Measurements from ENCODE around the gene SEMA4G.

SEMA4G gene

DNA sequence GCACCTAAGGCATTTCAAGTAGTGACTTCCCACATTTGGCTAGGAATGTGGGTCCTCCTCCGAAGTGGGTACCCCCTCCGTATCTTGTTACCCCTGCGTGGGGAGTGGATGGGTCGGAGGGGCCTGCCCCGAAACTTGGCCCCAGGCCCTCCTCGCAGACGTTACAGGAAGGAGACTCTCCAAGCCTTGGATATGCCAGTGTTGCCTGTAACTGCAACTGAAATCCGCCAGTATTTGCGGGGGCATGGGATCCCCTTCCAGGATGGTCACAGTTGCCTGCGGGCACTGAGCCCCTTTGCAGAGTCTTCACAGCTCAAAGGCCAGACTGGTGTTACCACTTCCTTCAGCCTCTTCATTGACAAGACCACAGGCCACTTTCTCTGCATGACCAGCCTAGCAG is 18.9 kb downstream of the SEMA4G start:
- no peak for DNase-seq

DNA sequence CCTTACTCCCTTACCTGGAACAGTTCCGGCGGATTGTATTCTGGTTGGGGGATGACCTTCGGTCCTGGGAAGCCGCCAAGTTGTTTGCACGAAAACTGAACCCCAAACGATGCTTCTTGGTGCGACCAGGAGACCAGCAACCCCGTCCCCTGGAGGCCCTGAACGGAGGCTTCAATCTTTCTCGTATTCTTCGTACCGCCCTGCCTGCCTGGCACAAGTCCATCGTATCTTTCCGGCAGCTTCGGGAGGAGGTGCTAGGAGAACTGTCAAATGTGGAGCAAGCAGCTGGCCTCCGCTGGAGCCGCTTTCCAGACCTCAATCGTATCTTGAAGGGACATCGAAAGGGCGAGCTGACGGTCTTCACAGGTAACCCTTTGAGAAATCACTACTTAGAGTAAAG is 19.8 kb downstream of the SEMA4G start:
- DNase-seq = no peak

DNA sequence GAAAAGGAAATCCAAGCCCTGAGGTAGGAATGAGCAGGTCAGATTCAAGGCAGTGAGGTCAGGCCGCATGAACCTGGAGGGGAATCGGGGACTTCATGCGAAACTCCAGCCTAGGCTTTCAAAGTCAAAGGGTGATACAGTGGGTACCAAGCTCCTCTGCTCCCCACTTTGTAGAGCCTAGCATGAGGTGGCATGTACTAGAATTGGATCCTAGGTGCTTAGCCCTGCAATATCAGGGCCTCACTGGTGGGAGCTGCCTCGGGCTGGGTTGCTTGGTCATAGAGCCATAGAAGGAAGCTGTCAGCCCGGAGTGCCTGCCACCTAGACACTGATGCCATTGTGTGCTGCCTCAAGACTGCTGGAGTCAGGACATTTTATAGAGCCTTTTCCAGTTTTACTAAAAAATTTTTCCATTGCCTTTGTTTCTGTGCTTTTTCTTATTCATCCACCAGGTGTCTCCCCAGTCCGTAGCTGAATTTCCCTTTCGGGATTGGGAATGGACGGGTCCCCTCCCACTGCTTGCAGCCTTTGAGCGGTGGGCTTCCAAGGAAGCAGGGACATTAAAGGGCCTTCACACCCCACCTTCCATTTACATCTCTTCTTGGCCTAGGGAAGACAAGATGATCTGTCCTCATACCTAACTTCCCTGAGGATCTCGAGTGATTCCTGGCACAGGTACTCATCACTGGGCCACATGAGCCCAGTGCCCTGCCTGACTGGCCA is 24.8 kb downstream of the SEMA4G start:
- DNase-seq = no peak

DNA sequence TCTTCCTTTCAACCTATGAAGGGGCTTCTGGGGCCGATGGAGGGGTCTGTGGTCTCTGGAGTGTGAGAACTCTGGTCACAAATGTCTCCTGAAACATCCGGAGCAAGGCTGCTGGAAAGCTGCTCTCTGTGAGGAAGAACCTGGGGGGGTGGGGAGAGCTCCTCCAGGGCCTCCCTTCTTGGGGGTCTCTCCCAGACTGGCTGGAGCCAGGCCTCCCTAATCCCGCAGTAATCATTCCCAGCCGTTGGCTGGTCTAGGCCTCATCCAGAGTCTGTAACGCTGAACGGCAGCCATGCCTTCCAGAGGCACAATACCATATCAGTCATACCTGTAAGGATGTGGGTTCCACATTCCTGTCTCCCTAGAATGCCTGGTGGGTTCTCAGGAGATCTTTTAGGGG is 25.9 kb downstream of the SEMA4G start:
- DNase-seq = no peak

DNA sequence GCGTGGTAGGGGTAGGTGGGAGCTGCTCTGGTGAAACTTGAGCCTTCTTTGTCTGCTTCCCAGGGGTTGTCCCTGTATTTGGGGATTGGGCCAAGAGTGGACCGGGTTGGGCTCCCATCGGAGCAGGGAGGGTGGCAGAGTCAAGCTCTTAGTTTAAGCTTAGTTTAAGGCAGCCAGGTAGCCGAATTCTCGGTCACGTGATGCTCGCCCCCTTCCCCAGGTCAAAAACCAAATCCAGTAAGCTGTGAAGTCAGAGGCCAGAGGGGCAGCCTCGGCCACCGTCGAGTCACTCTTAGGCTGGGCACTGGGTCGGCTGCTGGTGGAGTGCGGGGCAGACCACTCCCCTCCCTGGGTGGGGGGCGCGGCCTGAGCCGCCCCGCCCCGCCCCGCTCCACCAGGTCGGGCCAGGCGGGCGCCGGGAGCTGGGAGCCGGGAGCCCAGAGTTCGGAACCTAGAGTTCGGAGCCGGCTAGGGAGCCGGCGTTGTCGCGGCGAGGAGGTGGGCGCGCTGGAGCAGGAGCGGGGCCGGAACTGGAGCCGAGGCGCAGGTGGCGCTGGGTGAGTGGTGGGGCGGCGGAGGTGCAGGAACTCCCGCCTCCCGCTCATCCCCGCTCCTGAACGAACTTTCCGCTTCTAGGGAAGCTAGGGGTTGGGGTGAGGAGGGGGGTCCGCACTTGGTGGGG is 27.5 kb downstream of the SEMA4G start:
- DNase-seq = peak; percentile 51

DNA sequence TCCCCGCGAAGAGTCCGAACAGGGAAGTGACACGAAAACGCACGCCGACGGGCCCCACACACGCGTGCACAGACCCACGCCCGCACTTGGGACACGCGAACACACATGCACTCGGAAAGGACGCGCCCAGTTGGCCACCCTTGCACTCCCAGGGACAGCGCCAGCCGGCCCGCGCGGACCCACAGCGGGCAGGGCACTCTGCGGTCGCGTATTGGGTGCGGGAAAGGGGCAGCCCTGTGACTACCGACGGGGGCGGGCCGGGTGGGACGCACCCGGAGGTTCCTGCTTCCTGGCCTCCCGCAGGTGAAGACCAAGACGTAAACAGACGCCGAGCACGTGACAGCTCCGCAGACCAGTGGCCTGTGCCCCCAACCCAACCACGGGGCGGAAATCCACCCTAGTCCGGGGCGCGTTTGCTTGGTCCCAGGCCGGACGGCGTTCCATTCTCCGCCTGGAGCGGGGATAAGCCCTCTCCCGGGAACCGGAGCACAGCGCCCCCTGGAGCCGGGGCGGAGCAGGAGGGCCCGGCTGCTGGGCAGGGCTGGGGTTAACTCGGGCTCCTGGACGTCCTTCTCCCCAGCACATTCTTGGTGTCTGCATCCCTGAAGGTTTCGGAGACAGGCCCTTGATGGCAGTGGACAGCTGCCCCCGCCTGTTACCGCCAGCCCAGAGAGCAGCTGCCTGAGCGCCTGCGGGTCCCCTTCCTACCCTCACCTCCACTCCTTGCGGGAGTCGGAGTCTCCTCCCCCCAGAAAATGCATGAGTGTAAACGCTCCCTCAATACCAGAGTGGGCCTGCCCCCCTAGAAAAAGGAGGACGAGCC is 28.3 kb downstream of the SEMA4G start:
- peak; percentile 81 for DNase-seq

DNA sequence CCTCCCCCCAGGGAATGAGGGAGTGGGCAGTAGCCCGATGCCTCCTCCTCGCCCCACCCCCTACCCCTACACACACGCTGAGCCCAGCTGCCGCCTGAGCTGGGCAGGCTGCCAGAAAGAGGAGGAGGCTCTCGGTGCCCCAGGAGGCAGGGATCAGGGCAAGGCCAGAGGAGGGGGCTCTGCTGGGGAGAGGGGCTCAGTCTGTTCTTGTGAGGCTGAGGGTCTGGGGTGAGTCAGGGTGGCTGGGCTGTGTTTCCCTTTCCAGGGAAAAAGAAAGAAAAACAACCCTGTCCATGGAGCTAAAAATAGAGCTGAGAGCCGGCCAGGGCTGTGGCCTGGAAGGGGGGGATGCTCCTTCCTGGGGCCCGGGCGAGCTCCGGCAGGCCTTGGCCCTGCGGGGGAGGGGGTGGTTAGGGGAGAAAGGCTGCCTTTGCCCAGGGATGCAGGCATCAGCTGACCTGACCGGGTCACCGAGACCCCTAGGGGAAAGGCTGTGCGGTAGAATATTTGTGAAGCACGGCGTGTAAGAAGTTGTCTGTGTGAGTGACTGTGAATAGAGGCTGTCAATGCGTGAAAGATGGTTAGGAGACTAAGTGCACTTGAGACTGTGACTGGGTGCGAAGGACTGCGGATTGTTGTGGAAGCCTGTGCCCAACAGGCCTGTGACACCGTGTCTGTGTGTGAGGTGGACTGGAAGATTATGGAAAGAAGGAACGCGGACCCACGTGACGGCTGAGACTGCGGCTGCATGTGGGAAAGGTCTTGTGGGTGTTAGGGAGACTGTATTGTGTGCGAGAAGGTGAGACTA is 29.1 kb downstream of the SEMA4G start:
- peak; percentile 92 for DNase-seq

DNA sequence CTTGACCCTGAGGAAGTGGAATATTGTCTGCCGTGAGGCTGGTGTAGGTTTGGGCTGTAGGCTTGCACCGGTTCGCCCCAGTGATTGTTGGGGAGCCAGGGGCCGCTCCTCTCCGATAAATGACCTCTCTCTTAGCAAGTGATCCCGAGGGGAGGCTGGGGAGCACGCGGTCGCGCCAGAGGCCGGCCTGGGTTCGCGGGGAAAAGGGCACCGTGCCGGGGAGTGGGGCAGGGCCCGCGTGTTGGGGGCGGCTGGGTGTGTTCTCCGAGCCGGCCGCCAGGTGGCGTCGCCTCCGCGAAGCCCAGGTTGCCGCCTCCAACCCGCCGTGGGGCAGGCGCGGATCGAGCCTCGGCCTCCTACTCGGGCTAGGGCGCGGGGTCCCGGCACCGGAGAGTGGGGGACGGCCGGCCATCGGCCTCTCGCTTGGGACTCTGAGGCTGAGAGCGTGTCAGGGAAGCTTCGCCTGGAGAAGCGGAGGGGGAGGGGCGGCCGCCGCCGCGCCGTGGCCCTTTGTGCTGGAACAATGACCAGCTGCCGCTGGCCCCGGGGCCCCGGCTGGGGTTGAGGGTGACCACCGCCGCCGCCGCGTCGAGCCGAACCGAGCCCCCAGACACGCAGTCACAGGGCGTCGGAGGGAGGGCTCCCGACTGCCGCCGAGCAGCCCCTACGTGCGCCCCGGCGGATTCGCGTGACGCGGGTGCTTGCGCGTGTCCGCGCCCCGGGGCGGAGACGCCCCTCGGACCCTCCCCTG is 29.9 kb downstream of the SEMA4G start:
- DNase-seq = peak; percentile 81

DNA sequence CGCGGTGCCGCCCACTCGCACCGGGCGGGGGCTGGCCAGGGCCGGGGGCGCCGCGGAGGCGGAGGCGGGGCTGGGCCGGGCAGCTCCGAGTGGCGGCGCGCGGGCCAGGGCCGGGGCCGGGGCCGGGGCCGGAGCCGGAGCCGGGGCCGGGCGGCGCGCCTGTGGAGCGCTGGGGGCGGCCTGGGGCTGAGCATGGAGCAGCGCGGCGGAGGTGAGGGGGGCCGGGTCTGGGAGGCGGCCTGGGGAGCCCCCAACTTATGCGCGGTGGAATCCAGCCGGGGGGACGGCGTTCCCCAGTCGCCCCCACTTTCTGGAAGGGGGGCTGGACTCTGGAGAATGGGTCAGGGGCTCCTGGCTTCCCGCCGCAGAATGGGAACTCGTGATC is 30.4 kb downstream of the SEMA4G start, which contains the start of gene LZTS2:
Gene LZTS2, plus strand, starts transcription at position 67 of the 385 bp plus-strand sequence. CDS start 2,731 bp downstream, outside the sequence.
- DNase-seq = no peak

DNA sequence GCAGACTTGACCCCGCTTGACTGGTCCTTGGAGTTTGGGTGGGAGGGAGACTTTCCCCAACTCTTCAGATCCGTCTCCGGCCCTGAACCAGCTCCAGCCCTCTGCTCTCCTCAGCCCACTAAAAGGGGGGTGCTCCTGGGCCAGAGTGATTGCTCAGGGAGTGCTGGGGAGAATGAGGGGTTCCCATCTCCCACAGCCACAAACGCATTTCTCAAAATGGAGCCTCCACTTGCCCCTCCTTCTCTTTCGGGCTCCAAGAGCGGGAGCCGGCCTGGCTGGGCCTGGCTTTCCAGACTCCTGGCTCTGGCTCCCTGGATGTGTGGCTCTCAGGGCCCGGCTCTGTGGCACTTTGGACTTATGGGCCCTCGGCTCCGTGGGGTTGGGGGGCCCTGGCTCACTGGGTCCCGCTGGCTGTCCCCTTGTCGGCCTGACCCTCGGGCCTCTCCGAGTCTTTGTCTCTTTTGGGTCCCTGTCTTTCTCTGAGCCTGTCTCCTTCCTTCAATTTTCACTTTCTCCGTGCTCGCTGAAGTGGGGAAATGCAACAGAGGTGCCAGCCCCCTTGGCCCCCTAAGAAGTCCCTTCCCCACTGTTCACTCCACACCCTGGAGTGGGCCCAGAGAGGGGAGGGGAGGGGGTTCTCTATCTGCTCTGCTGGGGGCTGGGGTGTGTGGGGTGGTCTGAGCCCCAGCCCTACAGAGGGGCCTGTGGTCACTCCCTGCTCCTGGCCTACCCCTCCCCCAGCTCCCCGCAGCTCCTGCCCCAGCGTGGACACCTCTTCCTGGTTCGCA is 31.0 kb downstream of the SEMA4G start:
- peak; percentile 61 for DNase-seq

DNA sequence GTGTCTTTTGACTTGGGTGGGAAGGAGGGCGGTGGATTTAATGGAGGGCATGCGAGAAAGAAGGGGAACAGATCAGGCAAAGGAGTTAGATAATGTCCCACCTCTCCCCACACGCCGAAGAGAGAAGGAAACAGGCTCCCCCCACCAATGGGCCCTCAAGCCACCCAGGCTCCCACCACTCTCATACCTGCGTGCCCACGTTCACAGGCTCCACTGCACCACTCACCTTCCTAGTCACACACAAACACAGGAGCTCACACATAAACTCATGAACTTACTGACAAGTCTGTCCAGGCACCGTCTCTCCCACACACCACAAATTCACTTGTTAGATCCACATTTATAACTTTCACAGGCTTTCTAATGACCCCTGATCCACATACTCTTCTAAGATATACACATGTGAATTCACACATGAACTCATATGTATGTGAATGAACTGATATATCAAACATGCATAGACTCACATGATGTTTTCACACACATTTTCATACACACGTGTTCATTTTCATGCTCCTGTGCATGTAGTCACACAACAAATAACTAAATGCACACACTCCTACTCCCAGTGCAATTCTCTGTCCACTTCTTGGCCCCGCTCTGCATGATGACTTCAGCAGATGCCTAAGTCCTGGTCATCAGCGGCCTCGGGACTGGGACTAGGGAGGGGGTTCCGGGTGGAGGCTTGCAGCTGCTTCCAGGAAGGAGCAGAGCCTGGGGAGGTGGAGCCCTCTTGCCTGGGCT is 31.8 kb downstream of the SEMA4G start:
- peak; percentile 43 for DNase-seq

DNA sequence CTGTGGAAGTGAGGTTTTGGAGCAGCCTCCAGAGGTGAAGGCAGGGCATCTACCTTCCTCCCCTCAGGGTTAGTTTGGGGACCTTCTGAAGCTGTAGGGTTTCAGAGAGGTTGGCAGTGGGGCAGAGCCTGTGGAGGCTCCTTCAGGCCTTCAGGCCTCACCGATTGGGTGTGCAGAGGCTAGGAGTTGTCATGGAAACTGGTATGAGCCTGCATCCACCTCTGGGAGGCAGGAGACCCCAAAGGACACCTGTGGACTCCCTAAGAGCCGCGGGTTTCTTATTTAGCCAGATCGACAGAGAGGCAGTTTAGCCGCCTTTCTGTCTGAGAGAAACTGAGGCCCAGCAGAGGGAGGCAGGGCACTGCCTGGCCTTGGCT is 32.3 kb downstream of the SEMA4G start:
- DNase-seq = no peak

DNA sequence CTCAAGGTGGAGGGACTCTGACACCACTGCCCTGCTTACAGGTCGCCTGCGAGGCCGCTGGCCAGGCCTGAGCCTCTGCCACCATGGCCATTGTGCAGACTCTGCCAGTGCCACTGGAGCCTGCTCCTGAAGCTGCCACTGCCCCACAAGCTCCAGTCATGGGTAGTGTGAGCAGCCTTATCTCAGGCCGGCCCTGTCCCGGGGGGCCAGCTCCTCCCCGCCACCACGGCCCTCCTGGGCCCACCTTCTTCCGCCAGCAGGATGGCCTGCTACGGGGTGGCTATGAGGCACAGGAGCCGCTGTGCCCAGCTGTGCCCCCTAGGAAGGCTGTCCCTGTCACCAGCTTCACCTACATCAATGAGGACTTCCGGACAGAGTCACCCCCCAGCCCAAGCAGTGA is 33.2 kb downstream of the SEMA4G start:
- DNase-seq = no peak

DNA sequence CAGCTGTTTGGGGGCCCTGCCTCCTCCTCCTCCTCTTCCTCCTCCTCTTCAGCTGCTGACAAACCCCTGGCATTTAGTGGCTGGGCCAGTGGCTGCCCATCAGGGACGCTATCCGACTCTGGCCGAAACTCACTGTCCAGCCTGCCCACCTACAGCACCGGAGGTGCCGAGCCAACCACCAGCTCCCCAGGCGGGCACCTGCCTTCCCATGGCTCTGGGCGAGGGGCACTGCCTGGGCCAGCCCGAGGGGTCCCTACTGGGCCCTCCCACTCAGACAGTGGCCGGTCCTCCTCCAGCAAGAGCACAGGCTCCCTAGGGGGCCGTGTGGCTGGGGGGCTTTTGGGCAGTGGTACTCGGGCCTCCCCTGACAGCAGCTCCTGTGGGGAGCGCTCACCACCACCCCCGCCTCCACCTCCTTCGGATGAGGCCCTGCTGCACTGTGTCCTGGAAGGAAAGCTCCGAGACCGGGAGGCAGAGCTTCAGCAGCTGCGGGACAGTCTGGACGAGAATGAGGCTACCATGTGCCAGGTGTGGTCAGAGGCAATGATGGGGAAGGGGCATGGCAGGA is 34.4 kb downstream of the SEMA4G start:
- DNase-seq = no peak

DNA sequence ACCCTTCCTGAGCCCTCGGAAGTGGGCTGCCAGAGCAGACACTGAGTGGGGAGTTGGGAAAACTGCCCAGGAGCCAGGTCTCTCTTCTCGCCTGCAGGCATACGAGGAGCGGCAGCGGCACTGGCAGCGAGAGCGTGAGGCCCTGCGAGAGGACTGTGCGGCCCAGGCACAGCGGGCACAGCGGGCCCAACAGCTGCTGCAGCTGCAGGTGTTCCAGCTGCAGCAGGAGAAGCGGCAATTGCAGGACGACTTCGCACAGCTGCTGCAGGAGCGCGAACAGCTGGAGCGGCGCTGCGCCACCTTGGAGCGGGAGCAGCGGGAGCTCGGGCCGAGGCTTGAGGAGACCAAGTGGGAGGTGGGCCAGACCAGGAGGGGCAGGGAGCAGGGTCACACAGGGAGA is 36.1 kb downstream of the SEMA4G start:
- no peak for DNase-seq

DNA sequence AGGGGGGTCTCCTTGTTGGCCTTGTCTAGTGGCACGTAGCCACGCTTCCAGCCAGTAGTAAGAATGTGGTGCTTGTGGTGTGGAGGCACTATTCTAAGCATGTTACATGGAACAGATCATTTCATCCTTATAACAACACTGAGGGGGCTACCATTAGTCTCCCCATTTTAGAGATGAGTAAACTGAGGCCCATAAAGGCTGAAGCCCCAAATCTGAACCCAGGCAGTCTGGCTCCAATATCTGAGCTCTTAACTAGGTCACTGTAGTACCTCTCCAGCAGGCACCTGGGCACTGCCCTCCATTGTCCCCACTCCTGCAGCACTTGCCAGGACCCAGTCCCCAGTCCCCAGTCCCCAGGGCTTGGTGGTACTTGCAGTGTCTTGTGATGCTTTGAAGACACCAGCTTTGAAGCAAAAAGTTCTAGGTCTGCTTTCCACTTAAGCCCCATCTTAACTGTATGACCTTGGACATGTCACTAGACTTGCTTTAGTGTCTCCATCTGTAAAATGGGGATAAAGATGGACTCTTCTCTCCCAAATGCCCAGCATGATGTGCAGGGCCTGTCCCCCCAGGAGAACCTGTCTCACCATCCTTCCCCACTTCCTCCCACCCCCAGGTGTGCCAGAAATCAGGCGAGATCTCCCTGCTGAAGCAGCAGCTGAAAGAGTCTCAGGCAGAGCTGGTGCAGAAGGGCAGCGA is 36.7 kb downstream of the SEMA4G start:
- no peak for DNase-seq

DNA sequence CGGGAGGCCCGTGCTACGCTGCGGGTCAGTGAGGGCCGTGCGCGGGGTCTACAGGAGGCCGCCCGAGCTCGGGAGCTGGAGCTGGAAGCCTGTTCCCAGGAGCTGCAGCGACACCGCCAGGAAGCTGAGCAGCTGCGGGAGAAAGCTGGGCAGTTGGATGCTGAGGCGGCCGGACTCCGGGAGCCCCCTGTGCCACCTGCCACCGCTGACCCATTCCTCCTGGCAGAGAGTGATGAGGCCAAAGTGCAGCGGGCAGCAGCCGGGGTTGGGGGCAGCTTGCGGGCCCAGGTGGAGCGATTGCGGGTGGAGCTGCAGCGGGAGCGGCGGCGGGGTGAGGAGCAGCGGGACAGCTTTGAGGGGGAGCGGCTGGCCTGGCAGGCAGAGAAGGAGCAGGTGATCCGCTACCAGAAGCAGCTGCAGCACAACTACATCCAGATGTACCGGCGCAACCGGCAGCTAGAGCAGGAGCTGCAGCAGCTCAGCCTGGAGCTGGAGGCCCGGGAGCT is 37.3 kb downstream of the SEMA4G start:
- DNase-seq = no peak

DNA sequence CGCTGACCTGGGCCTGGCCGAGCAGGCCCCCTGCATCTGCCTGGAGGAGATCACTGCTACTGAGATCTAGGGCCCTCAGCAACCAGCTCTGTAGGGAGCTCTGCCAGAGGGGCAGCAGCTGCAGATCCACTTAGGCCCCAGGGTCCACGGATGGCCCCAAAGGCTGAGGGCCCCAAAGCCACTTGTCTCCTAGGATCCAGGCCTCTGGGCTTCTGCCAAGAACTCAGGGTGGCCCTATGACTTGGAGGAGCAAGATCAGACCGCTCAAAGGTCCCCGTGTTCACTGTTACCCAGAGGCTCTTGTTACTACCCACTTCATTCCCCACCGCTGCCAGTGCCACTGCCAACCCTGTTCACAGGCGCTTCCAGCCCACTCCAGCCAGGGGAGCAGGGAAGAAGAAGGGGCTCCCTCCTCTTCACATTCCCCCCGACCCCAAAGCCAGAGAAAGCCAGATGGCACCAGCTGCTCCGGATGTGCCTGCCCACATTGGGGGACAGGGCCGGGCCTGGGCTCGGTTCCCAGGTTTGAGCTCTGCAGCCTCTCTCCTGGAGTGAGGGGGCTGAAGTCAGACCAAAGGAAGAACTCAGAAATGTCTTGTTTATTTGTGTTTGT is 37.9 kb downstream of the SEMA4G start:
- DNase-seq = no peak

All from hematopoietic multipotent progenitor cell treated with erythropoietin and hydrocortisone succinate and interleukin-3 and kit ligand, for 6 days (in vitro differentiated cells).